ENCODE results near the gene ZSWIM1. TPM values are rescaled to one million over a fixed set of nuclear protein-coding genes. Genes with fewer than 3 reads are reported as not detected.
"Not testable (repeated sequence)": the region's sequence is repeated elsewhere in the genome, so short reads cannot be mapped to it uniquely, and the experiment has no call there.

The ZSWIM1 gene
- total RNA-seq, 1 donor from 2014 or later = 15.1 TPM

DNA sequence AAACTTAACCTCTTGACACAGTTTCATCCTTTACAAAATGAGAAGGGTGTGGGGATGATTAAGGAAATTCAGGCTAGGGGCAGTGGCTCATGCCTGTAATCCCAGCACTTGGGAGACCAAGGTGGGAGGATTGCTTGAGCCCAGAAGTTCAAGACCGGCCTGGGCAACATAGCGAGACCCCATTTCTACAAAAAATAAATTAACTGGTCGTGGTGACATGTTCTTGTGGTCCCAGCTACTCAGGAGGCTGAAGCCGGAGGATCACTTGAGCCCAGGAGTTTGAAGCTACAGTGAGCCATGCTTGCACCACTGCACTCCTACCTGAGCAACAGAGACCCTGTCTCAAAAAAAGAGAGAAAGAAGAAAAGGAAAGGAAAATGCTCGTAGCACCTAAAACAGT lies 14.6 kb upstream of the ZSWIM1 start:
- no peak for DNase-seq
- Mint-ChIP-seq H3K9me3 (no peaks in the 10 kb centered on the region), H3K36me3 (ENCODE audit: low read depth) (no peaks in the 10 kb centered on the region), H3K4me3 (no peak overlapping the region), H3K4me1 (peaks cover under 1% of the 10 kb centered on the region), H3K27ac (no peak overlapping the region), H3K27me3 (no peaks in the 10 kb centered on the region)
- intact Hi-C loops (cut with micrococcal nuclease) = no loop called here
- ChIA-PET CTCF (no interaction called here), POLR2A (no interaction called here)
- TF ChIP-seq, protein P1, sequence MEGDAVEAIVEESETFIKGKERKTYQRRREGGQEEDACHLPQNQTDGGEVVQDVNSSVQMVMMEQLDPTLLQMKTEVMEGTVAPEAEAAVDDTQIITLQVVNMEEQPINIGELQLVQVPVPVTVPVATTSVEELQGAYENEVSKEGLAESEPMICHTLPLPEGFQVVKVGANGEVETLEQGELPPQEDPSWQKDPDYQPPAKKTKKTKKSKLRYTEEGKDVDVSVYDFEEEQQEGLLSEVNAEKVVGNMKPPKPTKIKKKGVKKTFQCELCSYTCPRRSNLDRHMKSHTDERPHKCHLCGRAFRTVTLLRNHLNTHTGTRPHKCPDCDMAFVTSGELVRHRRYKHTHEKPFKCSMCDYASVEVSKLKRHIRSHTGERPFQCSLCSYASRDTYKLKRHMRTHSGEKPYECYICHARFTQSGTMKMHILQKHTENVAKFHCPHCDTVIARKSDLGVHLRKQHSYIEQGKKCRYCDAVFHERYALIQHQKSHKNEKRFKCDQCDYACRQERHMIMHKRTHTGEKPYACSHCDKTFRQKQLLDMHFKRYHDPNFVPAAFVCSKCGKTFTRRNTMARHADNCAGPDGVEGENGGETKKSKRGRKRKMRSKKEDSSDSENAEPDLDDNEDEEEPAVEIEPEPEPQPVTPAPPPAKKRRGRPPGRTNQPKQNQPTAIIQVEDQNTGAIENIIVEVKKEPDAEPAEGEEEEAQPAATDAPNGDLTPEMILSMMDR (IDR thresholded peaks at IDR 0.05) = no peak
- no peak for ATAC-seq (ENCODE audit: low read depth)

DNA sequence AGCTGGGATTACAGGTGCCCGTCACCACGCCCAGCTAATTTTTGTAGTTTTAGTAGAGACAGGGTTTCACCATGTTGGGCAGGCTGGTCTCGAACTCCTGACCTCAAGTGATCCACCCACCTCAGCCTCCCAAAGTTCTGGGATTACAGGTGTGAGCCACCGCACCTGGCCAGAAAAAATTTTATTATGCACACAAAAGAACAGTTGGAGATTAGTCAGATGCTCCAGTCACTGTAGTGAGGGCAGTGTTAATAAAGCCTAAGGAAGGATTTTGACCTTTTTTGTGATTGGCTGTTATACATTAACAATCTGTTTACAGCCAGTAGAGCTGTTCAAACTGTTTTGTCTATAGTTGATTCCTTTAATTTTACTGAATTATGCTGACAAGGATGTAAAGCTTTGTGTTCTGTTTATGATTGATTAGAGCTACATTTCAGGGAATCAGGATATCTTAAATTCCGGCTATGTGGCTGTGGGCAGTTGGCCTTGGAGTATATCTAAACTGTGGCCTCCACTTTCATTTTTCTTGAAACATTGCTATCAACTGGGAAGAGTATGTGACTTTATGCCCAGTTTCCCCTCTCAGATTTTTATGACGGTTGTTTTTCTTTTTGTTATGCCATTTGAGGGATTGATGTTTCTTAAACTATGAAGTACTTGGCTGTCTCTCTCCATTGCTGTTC lies 13.8 kb upstream of the ZSWIM1 start:
- CTCF ChIA-PET = no interaction called here
- ATAC-seq (ENCODE audit: low read depth) (no peak), DNase-seq (no peak)
- Mint-ChIP-seq H3K27ac (no peak overlapping the region), H3K27me3 (no peaks in the 10 kb centered on the region), H3K4me3 (no peak overlapping the region), H3K9me3 (no peaks in the 10 kb centered on the region), H3K36me3 (ENCODE audit: low read depth) (peaks cover under 1% of the 10 kb centered on the region), H3K4me1 (no peaks in the 10 kb centered on the region)
- TF ChIP-seq, protein P1 (IDR thresholded peaks at IDR 0.05) = no peak
- intact Hi-C loops (cut with micrococcal nuclease) = no loop called here
- POLR2A ChIA-PET = no interaction called here

DNA sequence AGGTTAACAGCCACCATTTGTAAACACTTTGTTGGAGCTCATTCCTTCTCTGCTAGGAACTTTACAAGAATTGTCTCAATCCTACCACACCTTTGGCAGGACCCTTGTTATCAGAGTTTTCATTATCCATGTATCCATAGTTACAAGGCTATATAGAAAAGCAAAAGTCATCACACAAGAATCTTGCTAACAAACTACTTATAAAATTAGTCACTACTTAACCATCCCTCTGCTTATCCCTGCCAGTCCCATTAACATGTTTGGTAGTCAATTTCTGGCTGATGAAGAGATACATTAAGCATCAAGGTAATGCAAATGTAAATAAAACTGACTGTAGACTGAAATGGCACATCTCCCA lies 13.2 kb upstream of the ZSWIM1 start:
- DNase-seq (no peak), ATAC-seq (ENCODE audit: low read depth) (no peak)
- H3K36me3 Mint-ChIP-seq (ENCODE audit: low read depth) = peaks cover 3% of the 10 kb centered on the region
- no peaks in the 10 kb centered on the region for H3K4me1 Mint-ChIP-seq
- TF ChIP-seq, protein P1 (IDR thresholded peaks at IDR 0.05) = no peak
- no peak overlapping the region for H3K27ac Mint-ChIP-seq
- ChIA-PET POLR2A (no interaction called here), CTCF (no interaction called here)
- H3K4me3 Mint-ChIP-seq = no peak overlapping the region
- intact Hi-C loops (cut with micrococcal nuclease) = no loop called here
- no peaks in the 10 kb centered on the region for H3K27me3 Mint-ChIP-seq
- H3K9me3 Mint-ChIP-seq = no peaks in the 10 kb centered on the region

DNA sequence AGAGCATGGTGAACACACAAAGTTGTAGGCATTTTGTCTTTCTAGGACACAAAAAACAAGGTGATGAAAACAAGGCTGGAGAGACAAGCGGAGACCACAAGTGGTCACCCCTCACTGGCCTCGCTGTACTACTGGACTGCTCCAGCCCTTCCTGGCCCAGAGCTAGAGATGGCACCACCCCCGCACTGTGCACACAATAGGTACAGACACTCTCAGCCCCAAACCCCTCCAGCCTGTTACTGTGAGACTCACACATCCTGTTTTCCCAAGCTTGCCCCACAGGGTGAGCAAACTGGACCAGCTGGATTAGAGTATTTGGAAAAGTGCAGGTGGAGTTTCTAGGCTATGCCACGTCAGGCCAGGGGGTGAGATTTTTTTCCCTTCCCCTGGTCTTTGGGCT lies 8.4 kb upstream of the ZSWIM1 start:
- intact Hi-C loops (cut with micrococcal nuclease) = no loop called here

DNA sequence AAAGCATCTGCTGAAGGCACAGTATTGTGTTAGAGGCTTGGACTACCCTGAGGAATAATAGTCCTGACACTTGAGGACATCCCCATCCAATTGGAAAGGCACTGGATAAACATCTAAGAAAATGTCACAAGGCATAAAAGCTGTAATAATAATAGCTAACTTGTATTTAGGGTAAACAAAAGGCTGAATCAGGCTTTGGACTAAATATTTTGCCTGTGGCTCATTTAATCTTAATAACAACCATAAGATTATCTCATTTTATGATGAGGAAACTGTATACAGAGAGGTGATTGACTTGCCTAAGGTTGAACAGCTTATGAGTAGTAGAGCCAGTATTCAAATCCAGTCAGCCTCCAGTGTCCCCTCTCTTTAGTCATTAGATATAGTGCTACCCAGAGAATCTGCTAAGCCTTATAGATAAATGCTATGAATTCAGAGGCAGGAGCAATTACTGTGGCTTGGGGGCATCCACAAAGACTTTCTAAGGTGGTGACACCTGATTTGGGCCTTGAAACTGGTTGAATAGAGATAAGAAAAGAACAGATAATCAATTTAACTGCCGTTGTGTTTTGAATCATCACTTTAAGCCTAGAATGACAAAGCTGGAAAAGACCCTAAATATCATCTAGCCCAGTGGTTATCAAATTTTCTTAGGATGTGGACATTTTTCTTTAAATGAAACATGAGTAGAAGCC lies 7.5 kb upstream of the ZSWIM1 start:
- ATAC-seq (ENCODE audit: low read depth) (no peak), DNase-seq (no peak)
- Mint-ChIP-seq H3K4me3 (no peak overlapping the region), H3K9me3 (no peaks in the 10 kb centered on the region), H3K4me1 (no peaks in the 10 kb centered on the region), H3K36me3 (ENCODE audit: low read depth) (peaks cover 18% of the 10 kb centered on the region), H3K27ac (no peak overlapping the region), H3K27me3 (no peaks in the 10 kb centered on the region)
- intact Hi-C loops (cut with micrococcal nuclease) = no loop called here
- ChIA-PET POLR2A (interaction anchor here (0.6 kb wide), 1 partner anchor 17 kb away, joined by 3 read pairs; the partner anchor contains the start of genes CTSA and NEURL2), CTCF (no interaction called here)
- TF ChIP-seq, protein P1 (IDR thresholded peaks at IDR 0.05) = no peak

More for the DNA sequence above, 8.4 kb upstream of the ZSWIM1 start:
- ATAC-seq (ENCODE audit: low read depth) (no peak), DNase-seq (no peak)
- no peaks in the 10 kb centered on the region for H3K9me3 Mint-ChIP-seq
- POLR2A ChIA-PET = interaction anchor here (0.6 kb wide), 1 partner anchor 18 kb away, joined by 3 read pairs; the partner anchor contains the start of genes CTSA and NEURL2
- no peak overlapping the region for H3K4me3 Mint-ChIP-seq
- no peak overlapping the region for H3K27ac Mint-ChIP-seq
- H3K27me3 Mint-ChIP-seq = no peaks in the 10 kb centered on the region
- CTCF ChIA-PET = no interaction called here
- H3K4me1 Mint-ChIP-seq = no peaks in the 10 kb centered on the region
- TF ChIP-seq, protein P1 (IDR thresholded peaks at IDR 0.05) = no peak
- peaks cover 14% of the 10 kb centered on the region for H3K36me3 Mint-ChIP-seq (ENCODE audit: low read depth)

DNA sequence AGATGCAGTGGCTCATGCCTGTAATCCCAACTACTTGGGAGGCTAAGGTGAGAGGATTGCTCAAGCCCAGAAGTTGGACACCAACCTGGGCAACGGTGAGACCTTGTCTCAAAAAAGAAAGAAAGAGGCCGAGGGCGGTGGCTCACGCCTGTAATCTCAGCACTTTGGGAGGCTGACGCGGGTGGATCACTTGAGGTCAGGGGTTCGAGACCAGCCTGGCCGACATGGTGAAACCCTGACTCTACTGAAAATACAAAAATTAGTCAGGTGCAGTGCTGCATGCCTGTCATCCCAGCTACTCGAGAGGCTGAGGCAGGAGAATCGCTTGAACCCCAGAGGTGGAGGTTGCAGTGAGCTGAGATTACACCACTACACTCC lies 6.9 kb upstream of the ZSWIM1 start:
- POLR2A ChIA-PET; DNase-seq; H3K27ac Mint-ChIP-seq; H3K27me3 Mint-ChIP-seq; CTCF ChIA-PET; intact Hi-C loops (cut with micrococcal nuclease); ATAC-seq (ENCODE audit: low read depth); H3K4me1 Mint-ChIP-seq; H3K9me3 Mint-ChIP-seq; H3K4me3 Mint-ChIP-seq: not testable (repeated sequence)
- H3K36me3 Mint-ChIP-seq (ENCODE audit: low read depth) = peaks cover 20% of the 10 kb centered on the region
